ENCODE data around the gene CDK2. TPM values are rescaled to one million over a fixed set of nuclear protein-coding genes. Genes with fewer than 3 reads are reported as not detected.

CDK2 gene
- total and polyA plus RNA-seq, 8 donors, result 4.1 to 124 (median 15.0) TPM

DNA sequence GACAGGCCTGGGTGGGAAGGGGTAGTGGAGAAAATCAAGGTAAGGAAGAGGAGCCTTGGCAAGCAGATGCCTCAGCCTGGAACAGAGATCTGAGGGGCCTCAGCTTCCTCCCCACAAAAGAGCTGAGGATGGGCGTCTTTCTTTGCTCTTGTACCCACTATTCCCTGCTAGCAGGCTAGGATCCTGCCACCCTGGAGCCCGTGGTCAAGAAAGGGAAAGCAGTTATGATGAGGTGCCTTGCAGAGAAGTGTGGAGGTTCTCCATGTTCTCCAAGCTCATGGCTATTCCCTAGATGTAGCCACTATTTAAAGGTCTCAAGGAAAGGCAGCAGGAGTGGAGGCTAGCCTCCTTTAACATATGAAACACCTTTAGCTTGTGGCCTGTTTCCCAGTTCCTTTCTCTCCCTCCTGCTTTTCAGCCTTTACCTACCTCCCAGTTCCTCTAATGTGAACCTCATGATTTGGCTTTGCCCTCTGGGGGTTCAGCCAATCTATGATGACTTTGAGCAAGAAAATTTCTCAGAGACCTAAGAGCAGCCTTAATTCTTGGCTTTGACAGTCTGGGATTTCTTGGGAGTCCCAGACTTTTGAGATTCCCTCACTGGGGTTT, 55.4 kb downstream of the CDK2 start:
- DNase-seq, result no peak
- TF ChIP-seq, protein P1, sequence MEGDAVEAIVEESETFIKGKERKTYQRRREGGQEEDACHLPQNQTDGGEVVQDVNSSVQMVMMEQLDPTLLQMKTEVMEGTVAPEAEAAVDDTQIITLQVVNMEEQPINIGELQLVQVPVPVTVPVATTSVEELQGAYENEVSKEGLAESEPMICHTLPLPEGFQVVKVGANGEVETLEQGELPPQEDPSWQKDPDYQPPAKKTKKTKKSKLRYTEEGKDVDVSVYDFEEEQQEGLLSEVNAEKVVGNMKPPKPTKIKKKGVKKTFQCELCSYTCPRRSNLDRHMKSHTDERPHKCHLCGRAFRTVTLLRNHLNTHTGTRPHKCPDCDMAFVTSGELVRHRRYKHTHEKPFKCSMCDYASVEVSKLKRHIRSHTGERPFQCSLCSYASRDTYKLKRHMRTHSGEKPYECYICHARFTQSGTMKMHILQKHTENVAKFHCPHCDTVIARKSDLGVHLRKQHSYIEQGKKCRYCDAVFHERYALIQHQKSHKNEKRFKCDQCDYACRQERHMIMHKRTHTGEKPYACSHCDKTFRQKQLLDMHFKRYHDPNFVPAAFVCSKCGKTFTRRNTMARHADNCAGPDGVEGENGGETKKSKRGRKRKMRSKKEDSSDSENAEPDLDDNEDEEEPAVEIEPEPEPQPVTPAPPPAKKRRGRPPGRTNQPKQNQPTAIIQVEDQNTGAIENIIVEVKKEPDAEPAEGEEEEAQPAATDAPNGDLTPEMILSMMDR (IDR thresholded peaks at IDR 0.05), result no peak
- TF ChIP-seq POLR2A (IDR thresholded peaks at IDR 0.05), result no peak
- TF ChIP-seq EP300 (IDR thresholded peaks at IDR 0.05), result no peak
- no peak for TF ChIP-seq POLR2AphosphoS5 (IDR thresholded peaks at IDR 0.05)
- H3K36me3 ChIP-seq, result peaks cover 0 to 38% (median 32%) of the 10 kb centered on the region in 4 donors
- WGBS, 5 donors, result 45 to 65% (median 57%) methylated on average over 2 of the region's 2 CpGs
- H3K9me3 ChIP-seq, result no peaks in the 10 kb centered on the region
- H3K27ac ChIP-seq, result peak overlapping the region in 4 of 5 donors; percentile 58 to 80 (median 74)
- intact Hi-C loops (cut with DNase I; ENCODE audit: low total_unique reads), result no loop called here
- H3K27me3 ChIP-seq, result no peaks in the 10 kb centered on the region
- H3K4me1 ChIP-seq, result peaks cover 5 to 26% (median 16%) of the 10 kb centered on the region in 4 donors
- peak overlapping the region; percentile 31 to 41 (median 35) for H3K4me3 ChIP-seq

Other genes starting within 250 kb of the CDK2 start
- 10 to 100 TPM in 3 of 5 donors, 1 to 10 TPM in 2; 4.0 to 41.2 (median 19.3) TPM for gene RDH5, start 246.4 kb upstream of the CDK2 start, total RNA-seq
- 10 to 100 TPM in 1 of 3 donors, 1 to 10 TPM in 2; 3.2 to 10.3 (median 9.7) TPM for gene RDH5, start 246.4 kb upstream of the CDK2 start, polyA plus RNA-seq
- gene CD63, start 237.8 kb upstream of the CDK2 start, total RNA-seq, result 1,000 to 10,000 TPM in 1 of 5 donors, 100 to 1,000 TPM in 3, 10 to 100 TPM in 1; 71.2 to 1,329 (median 399) TPM
- 100 to 1,000 TPM; 455 to 899 (median 803) TPM for gene CD63, start 237.8 kb upstream of the CDK2 start, polyA plus RNA-seq
- gene GDF11, start 223.7 kb upstream of the CDK2 start, total RNA-seq, result 1 to 10 TPM in 3 of 5 donors, under 1 TPM in 2; 0.29 to 4.6 (median 1.7) TPM
- 1 to 10 TPM; 1.1 to 6.5 (median 3.5) TPM for gene GDF11, start 223.7 kb upstream of the CDK2 start, polyA plus RNA-seq
- gene SARNP, start 149.1 kb upstream of the CDK2 start, total RNA-seq, result 100 to 1,000 TPM in 1 of 5 donors, 10 to 100 TPM in 4; 16.1 to 200 (median 60.1) TPM
- gene SARNP, start 149.1 kb upstream of the CDK2 start, polyA plus RNA-seq, result 10 to 100 TPM; 93.1 to 99.3 (median 94.2) TPM
- gene ORMDL2, start 148.8 kb upstream of the CDK2 start, total RNA-seq, result 10 to 100 TPM in 1 of 5 donors, 1 to 10 TPM in 2, under 1 TPM in 1, not detected in 1; 0.89 to 12.7 (median 4.3) TPM
- 10 to 100 TPM; 16.8 to 53.9 (median 33.7) TPM for gene ORMDL2, start 148.8 kb upstream of the CDK2 start, polyA plus RNA-seq
- 10 to 100 TPM in 3 of 5 donors, 1 to 10 TPM in 2; 7.2 to 30.8 (median 12.5) TPM for gene DNAJC14, start 137.2 kb upstream of the CDK2 start, total RNA-seq
- gene DNAJC14, start 137.2 kb upstream of the CDK2 start, polyA plus RNA-seq, result 10 to 100 TPM in 2 of 3 donors, 1 to 10 TPM in 1; 7.8 to 14.0 (median 10.5) TPM
- 10 to 100 TPM in 3 of 5 donors, 1 to 10 TPM in 2; 7.8 to 18.0 (median 11.6) TPM for gene MMP19, start 123.9 kb upstream of the CDK2 start, total RNA-seq
- 10 to 100 TPM in 1 of 3 donors, 1 to 10 TPM in 2; 2.7 to 13.0 (median 5.8) TPM for gene MMP19, start 123.9 kb upstream of the CDK2 start, polyA plus RNA-seq
- 10 to 100 TPM in 2 of 5 donors, 1 to 10 TPM in 3; 1.2 to 59.4 (median 9.8) TPM for gene PYM1, start 38.9 kb upstream of the CDK2 start, total RNA-seq
- 10 to 100 TPM; 42.8 to 54.8 (median 42.8) TPM for gene PYM1, start 38.9 kb upstream of the CDK2 start, polyA plus RNA-seq
- 100 to 1,000 TPM in 1 of 5 donors, 10 to 100 TPM in 4; 56.0 to 418 (median 92.0) TPM for gene DGKA, start 35.7 kb upstream of the CDK2 start, total RNA-seq
- 100 to 1,000 TPM in 1 of 3 donors, 10 to 100 TPM in 2; 13.0 to 123 (median 27.6) TPM for gene DGKA, start 35.7 kb upstream of the CDK2 start, polyA plus RNA-seq
- gene PMEL, start 788 bp upstream of the CDK2 start, total RNA-seq, result 1 to 10 TPM in 2 of 5 donors, under 1 TPM in 2, not detected in 1; 0.58 to 4.0 (median 1.0) TPM
- gene PMEL, start 788 bp upstream of the CDK2 start, polyA plus RNA-seq, result 1 to 10 TPM in 2 of 3 donors, under 1 TPM in 1; 0.75 to 2.1 (median 1.3) TPM
- 100 to 1,000 TPM in 1 of 5 donors, 10 to 100 TPM in 4; 17.1 to 100 (median 75.1) TPM for gene RAB5B, start 7.2 kb downstream of the CDK2 start, total RNA-seq
- gene RAB5B, start 7.2 kb downstream of the CDK2 start, polyA plus RNA-seq, result 10 to 100 TPM; 52.4 to 92.4 (median 61.3) TPM
- 10 to 100 TPM in 2 of 5 donors, 1 to 10 TPM in 3; 9.0 to 67.7 (median 10.0) TPM for gene SUOX, start 30.4 kb downstream of the CDK2 start, total RNA-seq
- gene SUOX, start 30.4 kb downstream of the CDK2 start, polyA plus RNA-seq, result 10 to 100 TPM in 2 of 3 donors, 1 to 10 TPM in 1; 8.4 to 14.3 (median 11.8) TPM
- 10 to 100 TPM in 1 of 5 donors, 1 to 10 TPM in 4; 2.3 to 15.6 (median 3.5) TPM for gene IKZF4, start 54.2 kb downstream of the CDK2 start, total RNA-seq
- 1 to 10 TPM; 1.5 to 2.9 (median 2.4) TPM for gene IKZF4, start 54.2 kb downstream of the CDK2 start, polyA plus RNA-seq
- 100 to 1,000 TPM in 4 of 5 donors, 10 to 100 TPM in 1; 22.3 to 929 (median 265) TPM for gene RPS26, start 75.1 kb downstream of the CDK2 start, total RNA-seq
- 1,000 to 10,000 TPM; 1,182 to 1,748 (median 1,390) TPM for gene RPS26, start 75.1 kb downstream of the CDK2 start, polyA plus RNA-seq
- gene ERBB3, start 113.3 kb downstream of the CDK2 start, total RNA-seq, result 100 to 1,000 TPM; 218 to 367 (median 286) TPM
- gene ERBB3, start 113.3 kb downstream of the CDK2 start, polyA plus RNA-seq, result 10 to 100 TPM; 26.6 to 45.9 (median 43.1) TPM
- 100 to 1,000 TPM in 2 of 5 donors, 10 to 100 TPM in 3; 33.8 to 144 (median 68.7) TPM for gene PA2G4, start 137.7 kb downstream of the CDK2 start, total RNA-seq
- 100 to 1,000 TPM in 1 of 3 donors, 10 to 100 TPM in 2; 74.1 to 101 (median 95.1) TPM for gene PA2G4, start 137.7 kb downstream of the CDK2 start, polyA plus RNA-seq
- gene RPL41, start 149.8 kb downstream of the CDK2 start, total RNA-seq, result 1,000 to 10,000 TPM; 1,483 to 3,736 (median 1,919) TPM
- 1,000 to 10,000 TPM; 5,931 to 8,449 (median 6,584) TPM for gene RPL41, start 149.8 kb downstream of the CDK2 start, polyA plus RNA-seq
- 1 to 10 TPM in 3 of 5 donors, under 1 TPM in 2; under 0.01 to 5.8 (median 3.1) TPM for gene ZC3H10, start 151.4 kb downstream of the CDK2 start, total RNA-seq
- 1 to 10 TPM; 1.5 to 2.2 (median 1.8) TPM for gene ZC3H10, start 151.4 kb downstream of the CDK2 start, polyA plus RNA-seq
- gene ESYT1, start 161.4 kb downstream of the CDK2 start, total RNA-seq, result 100 to 1,000 TPM in 1 of 5 donors, 10 to 100 TPM in 4; 23.3 to 142 (median 63.7) TPM
- gene ESYT1, start 161.4 kb downstream of the CDK2 start, polyA plus RNA-seq, result 10 to 100 TPM in 2 of 3 donors, 1 to 10 TPM in 1; 8.6 to 32.8 (median 13.8) TPM
- 10 to 100 TPM in 3 of 5 donors, 1 to 10 TPM in 1, not detected in 1; 4.9 to 24.3 (median 20.6) TPM for gene MYL6B, start 185.8 kb downstream of the CDK2 start, total RNA-seq
- 10 to 100 TPM; 53.4 to 98.1 (median 60.2) TPM for gene MYL6B, start 185.8 kb downstream of the CDK2 start, polyA plus RNA-seq
- gene MYL6, start 191.5 kb downstream of the CDK2 start, total RNA-seq, result 1,000 to 10,000 TPM; 1,132 to 3,648 (median 2,772) TPM
- 1,000 to 10,000 TPM; 3,181 to 4,672 (median 3,569) TPM for gene MYL6, start 191.5 kb downstream of the CDK2 start, polyA plus RNA-seq
- gene SMARCC2, start 222.7 kb downstream of the CDK2 start, total RNA-seq, result 100 to 1,000 TPM in 2 of 5 donors, 10 to 100 TPM in 3; 58.0 to 131 (median 72.1) TPM
- gene SMARCC2, start 222.7 kb downstream of the CDK2 start, polyA plus RNA-seq, result 10 to 100 TPM; 12.5 to 25.7 (median 20.1) TPM

Measured in stomach (tissue), 9 donors.